GM18498 (cell line): ENCODE measurements around the gene INKA2.

Experiments
- ATAC-seq: cut with Tn5 transposase; IDR thresholded peaks from one replicate; pipeline ENCODE4 v1.9.1; 2021; ENCODE audit warnings: mild to moderate bottlenecking, moderate library complexity; ENCODE audit not compliant: unreplicated experiment

The INKA2 gene

GRCh38 chr1:111706921-111707320 lies 32.3 kb downstream of the INKA2 start:
- ATAC-seq: no peak

DNA sequence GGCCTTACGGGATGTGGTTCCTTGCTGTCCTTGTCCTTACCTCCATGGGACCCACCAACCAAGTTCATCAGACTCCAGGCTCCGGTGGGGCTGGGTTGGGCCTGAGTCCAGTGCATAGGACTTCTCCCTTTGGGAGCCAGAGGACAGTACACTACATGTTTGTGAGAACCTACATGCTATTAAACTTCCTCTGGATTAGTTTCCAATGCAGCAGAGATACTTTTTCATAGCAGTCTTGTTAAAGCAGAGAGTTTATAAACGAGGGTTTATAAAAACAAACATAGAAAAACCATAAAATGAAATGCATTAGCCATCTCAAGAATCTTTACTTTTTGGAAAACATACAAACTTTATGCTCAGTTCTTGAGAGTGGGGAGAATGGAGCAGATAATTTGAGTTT lies 33.4 kb downstream of the INKA2 start:
- ATAC-seq: no peak

DNA sequence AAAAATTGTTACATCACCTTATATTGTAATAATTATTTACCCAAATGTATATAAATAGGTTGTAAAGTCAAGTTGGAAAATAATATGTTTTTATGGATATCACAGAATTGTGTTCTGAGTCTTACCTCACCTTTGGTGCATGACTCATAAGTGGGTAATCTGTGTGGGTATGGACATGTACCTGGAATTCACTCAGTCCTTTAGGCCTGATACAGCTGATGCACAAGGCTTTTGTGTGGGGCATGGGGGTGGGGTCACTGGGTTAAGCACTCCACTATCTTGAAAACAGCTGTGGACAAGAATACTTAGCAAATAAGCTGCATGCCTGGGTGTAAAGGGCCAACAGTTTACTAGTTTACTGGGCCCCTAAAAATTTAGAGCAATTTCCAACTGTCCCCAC lies 34.4 kb downstream of the INKA2 start:
- ATAC-seq: no peak

DNA sequence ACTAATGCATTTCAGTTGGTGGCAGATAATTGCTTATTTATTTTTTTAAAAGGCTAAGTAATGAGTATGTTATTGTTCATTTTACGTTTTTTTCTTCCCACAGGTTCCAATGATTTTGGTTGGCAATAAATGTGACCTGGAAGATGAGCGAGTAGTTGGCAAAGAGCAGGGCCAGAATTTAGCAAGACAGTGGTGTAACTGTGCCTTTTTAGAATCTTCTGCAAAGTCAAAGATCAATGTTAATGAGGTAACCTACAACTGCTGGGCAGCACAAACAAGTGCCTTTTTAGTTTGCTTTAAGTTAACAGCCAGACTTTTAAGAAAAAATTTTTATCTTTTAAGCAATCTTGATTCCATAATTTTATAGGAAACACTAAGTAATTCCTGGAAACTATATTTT lies 35.0 kb downstream of the INKA2 start:
- no peak for ATAC-seq

DNA sequence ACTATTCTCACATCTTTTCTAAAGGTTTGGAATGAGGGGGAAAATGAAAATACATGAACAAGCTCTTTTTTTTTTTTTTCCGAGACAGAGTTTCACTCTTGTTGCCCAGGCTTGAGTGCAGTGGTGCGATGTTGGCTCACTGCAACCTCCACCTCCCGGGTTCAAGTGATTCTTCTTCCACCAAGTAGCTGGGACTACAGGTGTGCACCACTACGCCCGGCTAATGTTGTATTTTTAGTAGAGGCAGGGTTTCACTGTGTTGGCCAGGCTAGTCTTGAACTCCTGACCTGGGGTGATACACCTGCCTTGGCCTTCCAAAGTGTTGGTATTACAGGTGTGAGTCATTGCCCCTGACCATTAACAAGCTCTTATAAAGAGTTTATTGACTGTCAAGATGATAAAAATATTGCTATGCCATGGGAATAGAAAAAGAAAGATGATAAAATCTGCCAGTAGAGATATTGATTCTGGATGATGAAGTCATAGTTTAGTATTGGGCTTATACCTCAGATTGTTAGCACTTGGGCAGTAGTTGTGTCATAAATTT lies 36.6 kb downstream of the INKA2 start:
- no peak for ATAC-seq

- ATAC-seq: no peak
Observed at GRCh38 chr1:111699268-111699667, 39.9 kb downstream of the INKA2 start.

DNA sequence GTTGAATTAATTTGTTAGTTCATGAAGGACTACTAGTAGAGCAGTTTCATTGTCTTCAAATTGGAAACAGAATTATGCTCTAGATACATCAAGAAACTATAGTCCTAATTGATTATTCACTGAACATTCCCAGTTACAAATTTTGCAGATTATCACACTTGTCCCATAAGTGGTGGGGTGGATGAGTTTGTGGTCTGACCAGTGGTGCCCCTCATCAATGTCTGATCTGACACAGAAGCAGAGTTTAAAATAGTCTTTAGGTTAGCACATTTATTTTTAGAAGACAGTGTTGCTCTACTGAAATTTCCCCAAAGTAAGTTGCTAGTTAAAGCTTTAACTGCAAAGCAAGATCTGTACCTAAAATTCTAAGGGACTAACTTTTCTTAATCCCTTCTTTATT lies 42.9 kb downstream of the INKA2 start:
- no peak for ATAC-seq

- ATAC-seq: no peak
Observed at GRCh38 chr1:111695801-111696200, 43.4 kb downstream of the INKA2 start.

DNA sequence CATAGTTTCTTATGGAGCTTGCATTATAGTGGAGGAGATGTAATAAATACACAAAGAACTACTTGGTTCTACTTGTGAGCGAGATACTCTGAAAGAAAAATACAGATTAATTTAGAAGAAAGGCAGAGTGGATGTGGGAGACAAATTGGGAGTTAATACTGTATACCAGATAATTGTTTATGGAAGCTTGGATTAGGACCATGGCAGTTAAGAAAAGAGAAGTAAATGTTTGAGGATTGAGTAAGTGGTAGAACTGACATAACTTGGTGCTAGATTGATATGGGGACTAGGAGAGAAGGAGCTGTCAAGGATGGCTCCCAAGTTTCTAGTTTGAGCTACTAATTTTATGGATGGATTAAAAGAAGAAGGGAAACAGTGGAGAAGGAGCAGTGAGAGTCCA lies 47.3 kb downstream of the INKA2 start:
- ATAC-seq: no peak

DNA sequence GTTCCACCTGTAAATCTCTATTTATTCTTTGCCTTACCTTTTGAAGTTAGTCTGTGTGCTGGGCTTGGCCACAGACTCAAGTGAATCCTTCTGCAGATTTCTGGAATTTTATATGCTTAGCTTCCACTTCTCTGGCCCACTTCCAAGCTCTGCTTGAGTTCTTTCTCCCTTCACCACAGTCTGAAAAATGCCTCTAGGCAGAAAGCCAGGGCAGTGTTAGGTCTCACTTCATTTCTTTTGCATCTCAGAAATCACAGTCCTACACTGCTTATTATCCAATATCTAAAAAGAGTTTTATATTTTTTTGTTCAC lies 48.9 kb downstream of the INKA2 start:
- ATAC-seq: no peak
